Ovary (tissue), 9 donors: Measurements from ENCODE around the gene SLC6A1. TPM values are rescaled to one million over a fixed set of nuclear protein-coding genes. Genes with fewer than 3 reads are reported as not detected.

ENCODE experiments used
- DNase-seq, 5 donors: peaks; one replicate each; pipeline ENCODE4 v3.0.0-alpha.2; 2019 to 2020
- H3K27ac ChIP-seq, 2 donors: fragments of 200-600 bp; one replicate each; pipeline versions ENCODE4 v1.5.1 to v1.8.0; 2019 to 2022
- H3K27me3 ChIP-seq: fragments of 200-600 bp; one replicate; pipeline ENCODE4 v1.8.0; 2022
- H3K36me3 ChIP-seq: fragments of 200-600 bp; sonication (generic); one replicate; pipeline ENCODE4 v1.5.1; 2019
- H3K4me1 ChIP-seq: one replicate; pipeline ENCODE4 v1.8.1; 2013; ENCODE audit warnings: mild to moderate bottlenecking, moderate library complexity; ENCODE audit not compliant: insufficient read depth
- H3K4me3 ChIP-seq: fragments of 200-600 bp; sonication (generic); one replicate; pipeline ENCODE4 v1.5.1; 2017
- H3K9me3 ChIP-seq, 2 donors: fragments of 200-600 bp in 1 of 2; sonication (generic) in 1 of 2; one replicate each; pipeline versions ENCODE4 v1.5.1 to v1.8.1; 2013 to 2019; ENCODE audit warnings: mild to moderate bottlenecking in 1 of 2, moderate library complexity in 1 of 2
- CTCF ChIP-seq, 3 donors: fragments of 450-650 bp in 2 of 3; fragments of 200-600 bp in 1 of 3; IDR thresholded peaks; one replicate each; pipeline versions ENCODE4 v1.5.1 to v1.8.0; 2016 to 2022; ENCODE audit warnings: antibody characterized with exemption in 3 of 3, mild to moderate bottlenecking in 1 of 3
- EP300 ChIP-seq: sonication (generic); formaldehyde crosslinking; IDR thresholded peaks from one replicate; pipeline ENCODE4 v1.6.1; 2017; ENCODE audit warnings: antibody characterized with exemption
- POLR2A ChIP-seq: fragments of 450-650 bp; IDR thresholded peaks from one replicate; pipeline ENCODE4 v1.6.1; 2017; ENCODE audit warnings: antibody characterized with exemption, mild to moderate bottlenecking, moderate library complexity
- WGBS, 3 donors: extraction: QIAGEN DNeasy Blood & Tissue Kit in 1 of 3; methylation state at CpG; one replicate each; pipeline versions ENCODE4 v1.1.5 to v1.1.7; 2013 to 2017; 5-methylcytosine and 5-hydroxymethylcytosine counted together
- intact Hi-C, 4 donors: fragments of 100-400 bp; cut with DNase I; formaldehyde crosslinking; loops; one replicate each; pipeline versions ENCODE4 v1.11.0 to v1.15.1; 2022 to 2023
- polyA plus RNA-seq, 2 donors: library from polyadenylated mRNA; stranded (reverse); fragments of 200-250 nt in 1 of 2; fragments of 350-450 nt in 1 of 2; fragmentation: Illumina TruSeq in 1 of 2; extraction: RNeasy Lipid Tissue Mini Kit (QIAGEN cat#74804) in 1 of 2; gene quantifications; one replicate each; pipeline ENCODE4 v1.2.3, GENCODE V29; 2013 to 2014
- total RNA-seq, 7 donors: library from RNA; depleted of rRNA in 2 of 7; stranded (reverse); fragments of >200 nt in 2 of 7; fragmentation: NEBNext Ultra II Directional in 3 of 7; extraction: Animal tissue kit (Norgen Biotek cat#: 25700) in 3 of 7; gene quantifications; one replicate each; pipeline versions ENCODE4 v1.1.0 to v1.2.4, GENCODE V29; 2016 to 2023
- donor health status: DM: no; HTN: no; CAD: no; lungs with moderate emphysema.
- donor health status: DM: no; HTN: no; CAD: no.
- donor health status: Bipolar disorder and iron deficiency.
- donor health status: DM: yes; HTN: yes; CAD: no.
- donor health status: DM: no; HTN: no; CAD: no.
- donor health status: DM: yes; HTN: yes; CAD: no.

Gene SLC6A1
- total and polyA plus RNA-seq, 9 donors = 0.23 to 3.3 (median 1.2) TPM

- no peaks in the 10 kb centered on the region for H3K36me3 ChIP-seq
- WGBS, 3 donors = 56 to 69% (median 58%) methylated on average over 5 of the region's 5 CpGs
- no peak overlapping the region for H3K4me3 ChIP-seq
- H3K27me3 ChIP-seq = no peaks in the 10 kb centered on the region
- no peaks in the 10 kb centered on the region for H3K4me1 ChIP-seq
- no peak overlapping the region for H3K27ac ChIP-seq
- TF ChIP-seq CTCF (IDR thresholded peaks at IDR 0.05) (no peak), POLR2A (no peak), EP300 (no peak)
- no peak for DNase-seq
- intact Hi-C loops = no loop called here
- H3K9me3 ChIP-seq = no peaks in the 10 kb centered on the region
Measured at GRCh38 chr3:10962481-10963036, 30.0 kb upstream of the SLC6A1 start.

GRCh38 chr3:10964537-10965167 is 27.9 kb upstream of the SLC6A1 start:
- 55 to 61% (median 57%) methylated on average over 6 of the region's 6 CpGs for WGBS, 3 donors
- TF ChIP-seq POLR2A (no peak), EP300 (no peak), CTCF (IDR thresholded peaks at IDR 0.05) (no peak)
- DNase-seq = no peak
- Histone ChIP-seq H3K36me3 (no peaks in the 10 kb centered on the region), H3K27me3 (no peaks in the 10 kb centered on the region), H3K4me1 (no peaks in the 10 kb centered on the region), H3K27ac (no peak overlapping the region), H3K9me3 (no peaks in the 10 kb centered on the region), H3K4me3 (no peak overlapping the region)
- intact Hi-C loops = no loop called here

GRCh38 chr3:10968401-10968800 is 24.1 kb upstream of the SLC6A1 start:
- WGBS, 3 donors = 17 to 20% (median 20%) methylated on average over 4 of the region's 4 CpGs

GRCh38 chr3:10970306-10970960 is 22.1 kb upstream of the SLC6A1 start:
- TF ChIP-seq CTCF (IDR thresholded peaks at IDR 0.05) (no peak), POLR2A (no peak), EP300 (no peak)
- Histone ChIP-seq H3K27ac (no peak overlapping the region), H3K9me3 (no peaks in the 10 kb centered on the region), H3K27me3 (no peaks in the 10 kb centered on the region), H3K4me1 (no peaks in the 10 kb centered on the region), H3K36me3 (no peaks in the 10 kb centered on the region), H3K4me3 (no peak overlapping the region)
- intact Hi-C loops = no loop called here
- DNase-seq = no peak
- WGBS, 3 donors = 65 to 77% (median 69%) methylated on average over 5 of the region's 5 CpGs

More at GRCh38 chr3:10968401-10968800, 24.1 kb upstream of the SLC6A1 start:
- DNase-seq = no peak
- Histone ChIP-seq H3K4me1 (no peaks in the 10 kb centered on the region), H3K9me3 (no peaks in the 10 kb centered on the region), H3K4me3 (no peak overlapping the region), H3K27me3 (no peaks in the 10 kb centered on the region), H3K27ac (no peak overlapping the region), H3K36me3 (no peaks in the 10 kb centered on the region)
- TF ChIP-seq EP300 (no peak), POLR2A (no peak), CTCF (IDR thresholded peaks at IDR 0.05) (no peak)
- intact Hi-C loops = no loop called here
